ENCODE results near the gene GPR62. TPM values are rescaled to one million over a fixed set of nuclear protein-coding genes. Genes with fewer than 3 reads are reported as not detected.

The GPR62 gene
- total and polyA plus RNA-seq, 2 of the 8 experiments (the other 6 are each of a cell fraction or from before 2014, with no cell fraction given), result 0.22 to 0.29 TPM

DNA sequence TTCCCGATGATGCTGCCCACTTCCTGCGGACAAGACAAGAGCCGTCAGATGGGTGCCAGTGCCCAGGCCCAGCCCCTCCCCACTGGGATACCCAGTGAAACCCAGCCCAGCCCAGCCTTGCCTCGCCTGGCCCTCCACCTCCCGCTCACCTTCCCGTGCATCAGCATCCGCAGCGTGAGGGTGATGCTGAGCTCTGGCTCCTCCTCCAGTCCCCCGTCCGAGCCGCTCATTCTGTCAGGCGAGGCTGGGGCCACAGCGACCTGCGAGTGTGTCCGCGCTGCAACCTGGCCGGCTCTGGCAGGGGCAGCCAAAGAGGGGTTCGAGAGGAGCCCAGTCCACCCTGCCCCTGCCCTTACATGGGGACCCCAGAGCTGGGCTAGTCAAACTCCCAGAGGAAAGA is 5.8 kb downstream of the GPR62 start:
- Histone ChIP-seq H3K27ac (ENCODE audit: low read depth, low read length) (no peak overlapping the region), H2BK15ac (ENCODE audit: low read length) (no peak overlapping the region), H2BK120ac (replicated peaks; ENCODE audit: low read depth, low read length) (no peak overlapping the region), H4K8ac (ENCODE audit: extremely low read depth, insufficient read depth, low read length) (no peak overlapping the region), H3K4ac (replicated peaks; ENCODE audit: insufficient read length, low read depth, low read length) (no peak overlapping the region), H3K18ac (ENCODE audit: extremely low read depth, low read length) (no peak overlapping the region), H3K27me3 (replicated peaks in 1 of 4; ENCODE audit: control insufficient read depth in 3 of 4, extremely low read depth in 1 of 4, insufficient read depth in 3 of 4, low read length in 3 of 4) (peaks cover 0 to 22% (median 8%) of the 10 kb centered on the region in 4 experiments; a peak in 6 of 7 replicates), H3K9me3 (ENCODE audit: insufficient read depth in 2 of 2, low read depth in 1 of 2, low read length in 1 of 2) (no peaks in the 10 kb centered on the region), H2AK5ac (ENCODE audit: low read depth, low read length) (0 out of 2 replicates have a peak overlapping the region, but pooled peaks have one; percentile 24), H3K23me2 (ENCODE audit: low read depth, low read length) (peaks cover 4% of the 10 kb centered on the region; the same call in 1 of the 2 replicates), H3K56ac (replicated peaks; ENCODE audit: insufficient read length, low read depth, low read length) (no peak overlapping the region), H2BK12ac (ENCODE audit: low read depth, low read length) (no peak overlapping the region), H4K91ac (replicated peaks; ENCODE audit: insufficient read length, low read length) (no peak overlapping the region), H3K4me3 (ENCODE audit: extremely low read depth in 1 of 4, insufficient read depth in 2 of 4, low read depth in 3 of 4, low read length in 4 of 4) (no peak overlapping the region), H2BK20ac (ENCODE audit: low read length) (no peak overlapping the region), H2BK5ac (ENCODE audit: low read depth, low read length) (no peak overlapping the region), H3K79me2 (ENCODE audit: control insufficient read depth in 1 of 2, insufficient read depth in 2 of 2, low read length in 2 of 2) (no peaks in the 10 kb centered on the region), H3K23ac (ENCODE audit: insufficient read length) (no peak overlapping the region), H3K9ac (replicated peaks in 1 of 4; ENCODE audit: extremely low read depth in 1 of 4, low read depth in 3 of 4, low read length in 3 of 4) (no peak overlapping the region), H2AFZ (ENCODE audit: low read length) (no peak overlapping the region), H3K4me2 (ENCODE audit: insufficient read depth in 1 of 2, low read depth in 2 of 2, low read length in 2 of 2) (no peak overlapping the region), H3K36me3 (ENCODE audit: control insufficient read depth in 2 of 4, insufficient read depth in 4 of 4, low read length in 3 of 4) (no peaks in the 10 kb centered on the region), H3K14ac (ENCODE audit: insufficient read length) (no peak overlapping the region), H3K79me1 (ENCODE audit: low read depth, low read length) (no peaks in the 10 kb centered on the region), H4K20me1 (replicated peaks in 1 of 2; ENCODE audit: control insufficient read depth in 1 of 2, insufficient read depth in 2 of 2, low read length in 2 of 2) (peaks cover 0 to 9% of the 10 kb centered on the region in 2 experiments), H4K5ac (ENCODE audit: insufficient read length, low read depth, low read length) (no peak overlapping the region), H3K4me1 (replicated peaks in 1 of 4; ENCODE audit: control insufficient read depth in 3 of 4, insufficient read depth in 4 of 4, low read length in 3 of 4) (peaks cover 4 to 26% (median 15%) of the 10 kb centered on the region in 4 experiments)
- 82% methylated on average over 17 of the region's 18 CpGs; no CpG with 5 or more reads in 1 of the 2 experiments for WGBS, 2 experiments (ENCODE audit: extremely low coverage in 1 of 2, insufficient coverage in 1 of 2, insufficient read length in 1 of 2, insufficient replicate concordance in 2 of 2, low coverage in 1 of 2, low lambda C conversion rate in 2 of 2, missing lambda C conversion rate in 1 of 2)
- ChIA-PET CTCF (ENCODE audit: partially characterized antibody) (interaction anchor here (0.5 to 10.5 kb wide), 6 partner anchors 11 to 1334 kb away, joined by 3 to 66 read pairs (median 24); partner anchors contain the start of genes ABHD14A, ABHD14B, ACY1 and PARP3), POLR2A (ENCODE audit: partially characterized antibody) (interaction anchor here (0.6 to 29.3 kb wide), 7 partner anchors 7 to 85 kb away, joined by 3 to 923 read pairs (median 13); partner anchors contain the start of genes ABHD14A, ABHD14B, ACY1 and GPR62)
- FAIRE-seq (no peak), DNase-seq (ENCODE audit: low read depth in 1 of 2, low spot score in 2 of 2) (no peak)
- TF ChIP-seq SIN3A (conservative IDR thresholded peaks at IDR 0.05 in 1 of 2, IDR thresholded peaks at IDR 0.05 in 1 of 2; ENCODE audit: low read depth in 1 of 2, low read length in 2 of 2) (no peak), KDM4A (IDR thresholded peaks at IDR 0.05; ENCODE audit: low read depth, low read length, severe bottlenecking) (no peak), CREB1 (IDR thresholded peaks at IDR 0.05) (no peak), POLR2AphosphoS5 (IDR thresholded peaks at IDR 0.05; ENCODE audit: low read depth, low read length) (no peak), RBBP5 (IDR thresholded peaks at IDR 0.05; ENCODE audit: borderline replicate concordance, low read depth, low read length) (no peak), POLR2A (IDR thresholded peaks at IDR 0.05; ENCODE audit: control extremely low read depth in 1 of 2, low read depth in 2 of 2, low read length in 2 of 2) (no peak), EZH2 (IDR thresholded peaks at IDR 0.05; ENCODE audit: low read depth, low read length, severe bottlenecking) (no peak), CTBP2 (IDR thresholded peaks at IDR 0.05; ENCODE audit: borderline replicate concordance, insufficient read depth, insufficient read length, low read length) (no peak), JUN (IDR thresholded peaks at IDR 0.05; ENCODE audit: low read depth, low read length) (no peak), RFX5 (IDR thresholded peaks at IDR 0.05; ENCODE audit: borderline replicate concordance, low read depth, low read length) (no peak), KDM1A (IDR thresholded peaks at IDR 0.05; ENCODE audit: borderline replicate concordance, low read length) (no peak), FOSL1 (IDR thresholded peaks at IDR 0.05; ENCODE audit: insufficient read depth, low read depth, low read length) (no peak)
- TF ChIP-seq, protein P1, sequence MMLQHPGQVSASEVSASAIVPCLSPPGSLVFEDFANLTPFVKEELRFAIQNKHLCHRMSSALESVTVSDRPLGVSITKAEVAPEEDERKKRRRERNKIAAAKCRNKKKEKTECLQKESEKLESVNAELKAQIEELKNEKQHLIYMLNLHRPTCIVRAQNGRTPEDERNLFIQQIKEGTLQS (IDR thresholded peaks at IDR 0.05; ENCODE audit: insufficient read depth, low read depth, low read length), result no peak

Data from H1 (cell line).